OCI-LY3 (cell line): Measurements from ENCODE around the gene MAMDC2.
"Not testable (repeated sequence)": the region's sequence is repeated elsewhere in the genome, so short reads cannot be mapped to it uniquely, and the experiment has no call there.

Experiments used
- H2AFZ ChIP-seq: fragments of 200-600, 300-600 bp; shearing (Covaris generic); 2 replicates; pipeline ENCODE4 v1.6.0; 2014; ENCODE audit warnings: antibody characterized with exemption, low read depth, low read length
- H3K27ac ChIP-seq: fragments of 200-600, 300-600 bp; sonication (generic); 2 replicates; pipeline ENCODE4 v1.5.1; 2014; ENCODE audit warnings: mild to moderate bottlenecking, low read length, moderate library complexity, mixed read lengths
- H3K27me3 ChIP-seq: fragments of 200-600, 300-600 bp; sonication (generic); 2 replicates; pipeline ENCODE4 v1.6.1; 2014; ENCODE audit warnings: low read depth, low read length, mixed read lengths
- H3K36me3 ChIP-seq: fragments of 200-600, 300-600 bp; sonication (generic); replicated peaks from 2 replicates; pipeline ENCODE3; 2014; ENCODE audit warnings: low read depth, low read length, mixed read lengths
- H3K4me1 ChIP-seq: fragments of 300-600, 200-600 bp; sonication (generic); 2 replicates; pipeline ENCODE4 v1.6.1; 2014; ENCODE audit warnings: low read length, mixed read lengths
- H3K4me2 ChIP-seq: fragments of 200-600, 300-600 bp; sonication (generic); 2 replicates; pipeline ENCODE4 v1.6.1; 2014; ENCODE audit warnings: low read length, mixed read lengths
- H3K4me3 ChIP-seq: fragments of 300-600, 200-600 bp; sonication (generic); 2 replicates; pipeline ENCODE4 v1.5.1; 2014; ENCODE audit warnings: antibody characterized with exemption, mild to moderate bottlenecking, low read length, moderate library complexity
- H3K79me2 ChIP-seq: fragments of 300-600, 200-600 bp; shearing (Covaris generic); 2 replicates; pipeline ENCODE4 v1.6.1; 2014; ENCODE audit warnings: mild to moderate bottlenecking, low read length, mixed read lengths
- H3K9ac ChIP-seq: fragments of 300-600, 200-600 bp; shearing (Covaris generic); 2 replicates; pipeline ENCODE4 v1.6.0; 2014; ENCODE audit warnings: mild to moderate bottlenecking, low read length, moderate library complexity
- H3K9me3 ChIP-seq: fragments of 200-600, 300-600 bp; shearing (Covaris generic); 2 replicates; pipeline ENCODE4 v1.6.1; 2014; ENCODE audit warnings: low read length, mixed read lengths; ENCODE audit not compliant: insufficient read depth
- H4K20me1 ChIP-seq: fragments of 200-600, 300-600 bp; sonication (generic); 2 replicates; pipeline ENCODE4 v1.6.1; 2016; ENCODE audit warnings: low read length, mixed read lengths; ENCODE audit not compliant: insufficient read depth
- EZH2phosphoT487 ChIP-seq: fragments of 200-600 bp; shearing (Covaris generic); IDR thresholded peaks from 2 replicates; pipeline ENCODE4 v1.6.1; 2018; ENCODE audit warnings: antibody characterized with exemption, mixed run types, low read depth
- TF ChIP-seq, protein P1 (sequence below): fragments of 200-600, 300-600 bp; sonication (generic); IDR thresholded peaks from 2 replicates; pipeline ENCODE4 v1.5.1; 2014; ENCODE audit warnings: antibody characterized with exemption, low read length, low read depth

Gene MAMDC2

DNA sequence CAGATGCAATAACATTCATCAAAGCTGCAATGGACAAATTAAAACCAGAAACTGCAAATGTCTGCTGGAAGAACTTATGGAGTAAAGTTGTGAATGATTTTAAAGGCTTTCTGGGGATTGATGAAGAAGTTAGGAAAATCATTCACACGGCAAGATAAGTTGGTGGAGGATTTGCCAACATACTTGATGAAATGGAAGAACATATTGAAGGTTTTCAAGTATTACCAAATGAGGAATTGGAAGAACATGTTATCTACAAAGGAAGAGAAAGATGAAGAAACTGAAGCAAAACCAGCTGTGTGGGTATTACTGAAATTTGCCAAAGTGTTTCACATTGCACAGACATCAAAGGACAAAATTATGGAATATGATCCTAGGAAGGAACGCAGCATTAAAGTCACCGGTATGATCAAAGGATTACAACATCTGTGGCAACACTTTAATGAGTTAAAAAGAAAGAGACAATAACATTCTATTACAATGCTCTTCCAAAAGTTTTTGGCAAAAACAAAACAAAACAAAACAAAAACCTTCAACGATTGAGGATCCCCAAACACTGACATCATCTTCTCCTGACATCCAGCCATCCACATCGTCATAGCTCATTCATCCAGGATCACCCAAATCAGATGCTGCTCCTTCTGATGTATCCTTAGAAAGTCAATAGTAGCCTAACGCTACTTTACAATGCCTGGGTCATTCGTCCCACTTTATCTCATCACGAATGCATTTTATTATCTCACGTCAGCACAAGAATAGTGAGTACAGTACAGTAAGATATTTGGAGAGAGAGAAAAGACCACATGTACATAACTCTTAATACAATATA, 153.8 kb downstream of the MAMDC2 start:
- Histone ChIP-seq H3K4me1 (no peaks in the 10 kb centered on the region), H3K9me3 (no peaks in the 10 kb centered on the region), H4K20me1 (no peaks in the 10 kb centered on the region), H3K4me2 (no peak overlapping the region), H3K9ac (no peak overlapping the region), H3K27ac (no peak overlapping the region), H3K4me3 (no peak overlapping the region), H2AFZ (no peak overlapping the region), H3K36me3 (no peaks in the 10 kb centered on the region), H3K27me3 (no peaks in the 10 kb centered on the region), H3K79me2 (no peaks in the 10 kb centered on the region)
- TF ChIP-seq, protein P1, sequence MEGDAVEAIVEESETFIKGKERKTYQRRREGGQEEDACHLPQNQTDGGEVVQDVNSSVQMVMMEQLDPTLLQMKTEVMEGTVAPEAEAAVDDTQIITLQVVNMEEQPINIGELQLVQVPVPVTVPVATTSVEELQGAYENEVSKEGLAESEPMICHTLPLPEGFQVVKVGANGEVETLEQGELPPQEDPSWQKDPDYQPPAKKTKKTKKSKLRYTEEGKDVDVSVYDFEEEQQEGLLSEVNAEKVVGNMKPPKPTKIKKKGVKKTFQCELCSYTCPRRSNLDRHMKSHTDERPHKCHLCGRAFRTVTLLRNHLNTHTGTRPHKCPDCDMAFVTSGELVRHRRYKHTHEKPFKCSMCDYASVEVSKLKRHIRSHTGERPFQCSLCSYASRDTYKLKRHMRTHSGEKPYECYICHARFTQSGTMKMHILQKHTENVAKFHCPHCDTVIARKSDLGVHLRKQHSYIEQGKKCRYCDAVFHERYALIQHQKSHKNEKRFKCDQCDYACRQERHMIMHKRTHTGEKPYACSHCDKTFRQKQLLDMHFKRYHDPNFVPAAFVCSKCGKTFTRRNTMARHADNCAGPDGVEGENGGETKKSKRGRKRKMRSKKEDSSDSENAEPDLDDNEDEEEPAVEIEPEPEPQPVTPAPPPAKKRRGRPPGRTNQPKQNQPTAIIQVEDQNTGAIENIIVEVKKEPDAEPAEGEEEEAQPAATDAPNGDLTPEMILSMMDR: no peak
- no peak for TF ChIP-seq EZH2phosphoT487

DNA sequence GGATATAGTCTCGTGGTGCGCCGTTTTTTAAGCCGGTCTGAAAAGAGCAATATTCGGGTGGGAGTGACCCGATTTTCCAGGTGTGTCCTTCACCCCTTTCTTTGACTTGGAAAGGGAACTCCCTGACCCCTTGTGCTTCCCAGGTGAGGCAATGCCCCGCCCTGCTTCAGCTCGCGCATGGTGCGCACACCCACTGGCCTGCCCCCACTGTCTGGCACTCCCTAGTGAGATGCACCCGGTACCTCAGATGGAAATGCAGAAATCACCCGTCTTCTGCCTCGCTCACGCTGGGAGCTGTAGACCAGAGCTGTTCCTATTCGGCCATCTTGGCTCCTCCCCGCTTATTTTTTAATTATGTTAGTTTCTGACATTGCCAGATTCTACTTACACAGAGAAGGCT, 161.1 kb downstream of the MAMDC2 start:
- H3K79me2 ChIP-seq, H3K36me3 ChIP-seq, H4K20me1 ChIP-seq, H3K4me1 ChIP-seq, H3K27ac ChIP-seq, H3K9ac ChIP-seq, H3K9me3 ChIP-seq, H3K4me2 ChIP-seq, H2AFZ ChIP-seq, H3K4me3 ChIP-seq, H3K27me3 ChIP-seq: not testable (repeated sequence)

DNA sequence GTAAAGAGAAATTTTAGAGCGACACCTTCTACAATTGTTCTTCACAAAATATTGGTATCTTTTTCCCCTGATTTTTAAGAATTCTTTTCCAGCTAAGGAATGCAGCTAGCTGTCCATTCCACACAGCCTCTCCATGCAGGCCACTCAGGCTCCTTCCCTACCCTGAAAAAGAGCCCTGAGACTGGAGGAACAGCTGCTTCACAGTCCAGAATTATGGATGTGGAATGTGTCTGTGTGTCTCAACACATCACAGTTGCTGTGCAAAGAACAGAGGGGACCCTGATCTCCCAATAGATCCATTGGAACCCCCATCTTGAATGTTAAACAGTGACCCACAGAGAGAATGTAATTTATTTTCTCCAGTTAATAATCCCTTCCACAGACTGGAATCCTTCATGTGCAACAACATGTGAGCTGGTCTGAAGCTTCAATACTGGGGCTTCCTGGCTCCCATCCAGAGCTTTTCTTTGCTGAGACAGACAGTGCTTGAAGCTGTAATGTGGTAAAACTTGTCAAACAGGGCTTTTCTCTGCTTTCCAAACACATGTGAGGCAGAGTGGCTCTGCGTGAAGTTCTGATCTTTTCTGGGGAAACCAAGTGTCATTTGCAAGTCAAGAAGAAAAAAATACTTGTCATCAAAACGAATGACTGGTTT, 161.8 kb downstream of the MAMDC2 start:
- Histone ChIP-seq H3K9me3 (no peaks in the 10 kb centered on the region), H3K27me3 (no peaks in the 10 kb centered on the region), H3K9ac (no peak overlapping the region), H3K4me2 (no peak overlapping the region), H4K20me1 (no peaks in the 10 kb centered on the region), H3K4me3 (no peak overlapping the region), H3K4me1 (no peaks in the 10 kb centered on the region), H3K36me3 (no peaks in the 10 kb centered on the region), H3K27ac (no peak overlapping the region), H3K79me2 (no peaks in the 10 kb centered on the region), H2AFZ (no peak overlapping the region)
- no peak for TF ChIP-seq EZH2phosphoT487
- TF ChIP-seq, protein P1: no peak

DNA sequence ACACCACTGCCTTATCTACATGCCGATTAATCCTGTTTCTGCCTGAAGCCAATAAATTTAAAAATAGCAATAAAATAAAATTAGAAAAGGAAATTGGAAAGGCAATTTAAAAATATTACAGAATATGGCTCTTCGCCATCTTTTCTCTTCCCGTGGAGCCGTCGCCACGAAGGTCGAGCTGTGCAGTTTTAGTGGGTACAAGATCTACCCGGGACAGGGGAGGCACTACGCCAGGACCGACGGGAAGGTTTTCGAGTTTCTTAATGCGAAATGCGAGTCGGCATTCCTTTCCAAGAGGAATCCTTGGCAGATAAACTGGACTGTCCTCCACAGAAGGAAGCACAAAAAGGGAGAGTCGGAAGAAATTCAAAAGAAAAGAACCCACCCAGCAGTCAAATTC, 173.4 kb downstream of the MAMDC2 start:
- H3K9ac ChIP-seq: no peak overlapping the region

More for the DNA sequence above, 173.4 kb downstream of the MAMDC2 start:
- Histone ChIP-seq H2AFZ (no peak overlapping the region), H3K27me3 (no peaks in the 10 kb centered on the region), H3K27ac (no peak overlapping the region), H3K79me2 (no peaks in the 10 kb centered on the region), H4K20me1 (no peaks in the 10 kb centered on the region), H3K9me3 (no peaks in the 10 kb centered on the region), H3K4me2 (no peak overlapping the region), H3K36me3 (no peaks in the 10 kb centered on the region), H3K4me1 (no peaks in the 10 kb centered on the region), H3K4me3 (no peak overlapping the region)
- TF ChIP-seq, protein P1: no peak
- no peak for TF ChIP-seq EZH2phosphoT487
